ENCODE results near the gene IL31. TPM values are rescaled to one million over a fixed set of nuclear protein-coding genes. Genes with fewer than 3 reads are reported as not detected.
A peak's percentile ranks its signal among the peaks of the same experiment; 100 is the strongest.
"Not testable (repeated sequence)": the region's sequence is repeated elsewhere in the genome, so short reads cannot be mapped to it uniquely, and the experiment has no call there.

Gene IL31
- total and polyA plus RNA-seq, 4 donors: not detected

GRCh38 chr12:122182887-122183587 lies 9.0 kb upstream of the IL31 start, which contains the start of gene LRRC43:
TSS of gene LRRC43 (plus strand) at chr12:122183123. CDS start at chr12:122183145, 22 bp downstream.
- peak; percentile 24 to 46 (median 41) for DNase-seq
- Histone ChIP-seq H3K27ac (ENCODE audit: low read depth in 1 of 2, low read length in 1 of 2) (no peak within 1 kb of the TSS), H3K36me3 (ENCODE audit: control insufficient read depth in 4 of 4, insufficient read depth in 4 of 4, low read length in 4 of 4) (no peaks in the 10 kb centered on the region), H3K4me3 (peak within 1 kb of the TSS; percentile 50), H3K4me1 (ENCODE audit: control insufficient read depth in 5 of 5, insufficient read depth in 5 of 5, low read length in 5 of 5) (peaks cover 0 to 5% (median 0%) of the 10 kb centered on the region in 5 donors), H3K27me3 (ENCODE audit: control insufficient read depth in 3 of 3, insufficient read depth in 3 of 3, low read length in 2 of 3) (peaks cover 0 to 2% (median 0%) of the 10 kb centered on the region in 3 donors), H3K9ac (ENCODE audit: insufficient read depth in 1 of 2, low read length in 2 of 2) (peak within 1 kb of the TSS in 1 of 2 donors; percentile 23), H3K9me3 (ENCODE audit: control insufficient read depth in 4 of 4, insufficient read depth in 3 of 4, low read length in 3 of 4) (no peaks in the 10 kb centered on the region)
- ATAC-seq (ENCODE audit: insufficient read depth, low FRiP score): peak; percentile 31
- no peak for TF ChIP-seq CTCF (IDR thresholded peaks at IDR 0.05; ENCODE audit: control extremely low read depth, extremely low read depth)
- 2 to 3% methylated on average over 46 to 63 of the region's 63 CpGs for WGBS, 2 donors

DNA sequence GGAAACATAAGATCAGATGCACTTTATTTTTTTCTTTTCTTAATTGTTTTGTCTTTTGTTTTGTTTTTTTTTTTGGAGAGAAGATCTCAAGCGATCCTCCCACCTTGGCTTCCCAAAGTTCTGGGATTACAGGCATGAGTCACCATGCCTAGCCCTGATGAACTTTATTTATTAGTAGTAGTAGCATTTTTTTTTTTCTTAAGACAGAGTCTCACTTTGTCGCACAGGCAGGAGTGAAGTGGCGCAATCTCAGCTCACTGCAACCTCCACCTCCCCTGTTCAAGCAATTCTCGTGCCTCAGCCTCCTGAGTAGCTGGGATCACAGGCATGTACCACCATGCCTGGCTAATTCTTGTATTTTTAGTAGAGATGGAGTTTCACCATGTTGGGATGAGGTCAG lies 2.5 kb upstream of the IL31 start:
- H3K4me3 ChIP-seq; H3K27ac ChIP-seq (ENCODE audit: low read depth in 1 of 2, low read length in 1 of 2); DNase-seq; H3K36me3 ChIP-seq (ENCODE audit: control insufficient read depth in 4 of 4, insufficient read depth in 4 of 4, low read length in 4 of 4); H3K9me3 ChIP-seq (ENCODE audit: control insufficient read depth in 4 of 4, insufficient read depth in 3 of 4, low read length in 3 of 4); H3K9ac ChIP-seq (ENCODE audit: insufficient read depth in 1 of 2, low read length in 2 of 2); H3K27me3 ChIP-seq (ENCODE audit: control insufficient read depth in 3 of 3, insufficient read depth in 3 of 3, low read length in 2 of 3); ATAC-seq (ENCODE audit: insufficient read depth, low FRiP score); H3K4me1 ChIP-seq (ENCODE audit: control insufficient read depth in 5 of 5, insufficient read depth in 5 of 5, low read length in 5 of 5): not testable (repeated sequence)
- 89% methylated on average over 4 of the region's 4 CpGs for WGBS, 2 donors

DNA sequence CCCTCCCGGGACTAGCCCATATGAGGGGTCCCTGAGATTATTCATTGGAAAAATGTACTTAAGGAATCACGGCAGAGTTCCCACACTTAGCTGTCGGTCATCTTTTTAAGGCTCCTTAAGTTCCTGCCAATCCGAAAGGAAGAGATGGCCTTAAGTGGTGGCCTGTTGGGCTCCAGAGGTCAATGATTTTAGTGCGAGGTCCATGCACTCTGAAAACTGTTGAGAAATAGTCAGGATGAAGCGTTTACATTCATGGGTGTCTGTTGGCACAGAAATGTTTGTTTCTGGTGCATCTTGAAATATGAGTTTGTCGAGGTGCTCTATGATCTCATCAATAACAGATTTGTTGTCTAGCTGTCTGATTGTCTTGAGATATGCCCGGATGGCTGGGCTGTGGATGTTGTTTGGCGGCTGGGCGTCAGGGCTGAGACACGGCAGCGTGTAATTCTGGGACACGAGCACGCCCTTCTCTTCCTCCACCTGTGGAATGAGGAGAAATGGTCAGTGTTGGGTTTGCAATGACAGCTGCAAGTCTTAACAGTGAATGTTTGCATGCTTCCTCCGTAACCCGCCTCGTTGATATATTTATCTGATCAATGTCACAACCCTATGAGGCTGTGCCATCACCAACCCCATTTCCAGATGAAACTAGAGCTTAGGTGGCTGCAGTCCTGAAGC lies 1.6 kb downstream of the IL31 start:
- no peak overlapping the region for H3K9ac ChIP-seq (ENCODE audit: insufficient read depth in 1 of 2, low read length in 2 of 2)
- DNase-seq: no peak
- WGBS, 2 donors: 67 to 86% methylated on average over 17 of the region's 17 CpGs
- ATAC-seq (ENCODE audit: insufficient read depth, low FRiP score): no peak
- no peaks in the 10 kb centered on the region for H3K36me3 ChIP-seq (ENCODE audit: control insufficient read depth in 4 of 4, insufficient read depth in 4 of 4, low read length in 4 of 4)
- TF ChIP-seq CTCF (IDR thresholded peaks at IDR 0.05; ENCODE audit: control extremely low read depth, extremely low read depth): no peak
- no peak overlapping the region for H3K27ac ChIP-seq (ENCODE audit: low read depth in 1 of 2, low read length in 1 of 2)
- H3K4me3 ChIP-seq: no peak overlapping the region
- H3K4me1 ChIP-seq (ENCODE audit: control insufficient read depth in 5 of 5, insufficient read depth in 5 of 5, low read length in 5 of 5): no peaks in the 10 kb centered on the region
- no peaks in the 10 kb centered on the region for H3K9me3 ChIP-seq (ENCODE audit: control insufficient read depth in 4 of 4, insufficient read depth in 3 of 4, low read length in 3 of 4)
- no peaks in the 10 kb centered on the region for H3K27me3 ChIP-seq (ENCODE audit: control insufficient read depth in 3 of 3, insufficient read depth in 3 of 3, low read length in 2 of 3)

- peaks cover 0 to 2% (median 0%) of the 10 kb centered on the region in 3 donors for H3K27me3 ChIP-seq (ENCODE audit: control insufficient read depth in 3 of 3, insufficient read depth in 3 of 3, low read length in 2 of 3)
- no peaks in the 10 kb centered on the region for H3K4me1 ChIP-seq (ENCODE audit: control insufficient read depth in 5 of 5, insufficient read depth in 5 of 5, low read length in 5 of 5)
- H3K4me3 ChIP-seq: no peak overlapping the region
- no peaks in the 10 kb centered on the region for H3K36me3 ChIP-seq (ENCODE audit: control insufficient read depth in 4 of 4, insufficient read depth in 4 of 4, low read length in 4 of 4)
- H3K27ac ChIP-seq (ENCODE audit: low read depth in 1 of 2, low read length in 1 of 2): no peak overlapping the region
- DNase-seq: no peak
- H3K9me3 ChIP-seq (ENCODE audit: control insufficient read depth in 4 of 4, insufficient read depth in 3 of 4, low read length in 3 of 4): no peaks in the 10 kb centered on the region
- WGBS, 2 donors: 94 to 95% methylated on average over 5 of the region's 5 CpGs
- H3K9ac ChIP-seq (ENCODE audit: insufficient read depth in 1 of 2, low read length in 2 of 2): no peak overlapping the region
- no peak for TF ChIP-seq CTCF (IDR thresholded peaks at IDR 0.05; ENCODE audit: control extremely low read depth, extremely low read depth)
- ATAC-seq (ENCODE audit: insufficient read depth, low FRiP score): no peak
Measured at GRCh38 chr12:122171399-122171798, 2.6 kb downstream of the IL31 start.

Measured in lung (tissue), 12 donors.